ENCODE data around the gene TIMM10B. TPM values are rescaled to one million over a fixed set of nuclear protein-coding genes. Genes with fewer than 3 reads are reported as not detected.

Gene TIMM10B
- total RNA-seq, 4 donors from 2014 or later = 37.3 to 69.0 (median 47.0) TPM

- Histone ChIP-seq H3K27ac (no peak overlapping the region), H3K27me3 (no peaks in the 10 kb centered on the region), H3K4me3 (no peak overlapping the region), H3K4me1 (peaks cover 0 to 21% (median 8%) of the 10 kb centered on the region in 3 donors), H3K9me3 (no peaks in the 10 kb centered on the region), H3K36me3 (peaks cover 0 to 89% of the 10 kb centered on the region in 2 donors)
- 83 to 84% methylated on average over 1 to 3 of the region's 3 CpGs for WGBS, 2 donors (ENCODE audit: low coverage in 1 of 2)
- no peak for ATAC-seq
- TF ChIP-seq CTCF (IDR thresholded peaks at IDR 0.05) (no peak), POLR2A (IDR thresholded peaks at IDR 0.05) (no peak), EP300 (IDR thresholded peaks at IDR 0.05) (no peak), POLR2AphosphoS5 (IDR thresholded peaks at IDR 0.05) (no peak)
These were observed 5.0 kb downstream of the TIMM10B start for GRCh38 chr11:6486256-6486655.

- TF ChIP-seq CTCF (IDR thresholded peaks at IDR 0.05) (no peak), POLR2AphosphoS5 (IDR thresholded peaks at IDR 0.05) (no peak), POLR2A (IDR thresholded peaks at IDR 0.05) (no peak), EP300 (IDR thresholded peaks at IDR 0.05) (no peak)
- no peak for ATAC-seq
- H3K27ac ChIP-seq = no peak overlapping the region
- H3K36me3 ChIP-seq = peaks cover 0 to 92% of the 10 kb centered on the region in 2 donors
- no peaks in the 10 kb centered on the region for H3K27me3 ChIP-seq
- H3K4me3 ChIP-seq = no peak overlapping the region
- WGBS, 2 donors (ENCODE audit: low coverage in 1 of 2) = 80 to 88% methylated on average over 1 of the region's 1 CpG
- peaks cover 0 to 18% (median 8%) of the 10 kb centered on the region in 3 donors for H3K4me1 ChIP-seq
- H3K9me3 ChIP-seq = no peaks in the 10 kb centered on the region
These were observed 5.6 kb downstream of the TIMM10B start for GRCh38 chr11:6486938-6487337.

GRCh38 chr11:6488342-6488741, 7.0 kb downstream of the TIMM10B start:
- peaks cover 0 to 95% of the 10 kb centered on the region in 2 donors for H3K36me3 ChIP-seq
- no peaks in the 10 kb centered on the region for H3K9me3 ChIP-seq
- no peak for ATAC-seq

GRCh38 chr11:6488821-6489220, 7.5 kb downstream of the TIMM10B start:
- no peaks in the 10 kb centered on the region for H3K27me3 ChIP-seq
- ATAC-seq = no peak
- no peak overlapping the region for H3K4me3 ChIP-seq
- TF ChIP-seq POLR2A (IDR thresholded peaks at IDR 0.05) (no peak), CTCF (IDR thresholded peaks at IDR 0.05) (no peak), POLR2AphosphoS5 (IDR thresholded peaks at IDR 0.05) (no peak)
- 91 to 100% methylated on average over 1 to 2 of the region's 3 CpGs for WGBS, 2 donors (ENCODE audit: low coverage in 1 of 2)
- no peaks in the 10 kb centered on the region for H3K4me1 ChIP-seq
- H3K9me3 ChIP-seq = no peaks in the 10 kb centered on the region
- peaks cover 0 to 95% of the 10 kb centered on the region in 2 donors for H3K36me3 ChIP-seq
- no peak overlapping the region for H3K27ac ChIP-seq

More at GRCh38 chr11:6488342-6488741, 7.0 kb downstream of the TIMM10B start:
- 78 to 81% methylated on average over 4 to 6 of the region's 6 CpGs for WGBS, 2 donors (ENCODE audit: low coverage in 1 of 2)
- H3K27me3 ChIP-seq = no peaks in the 10 kb centered on the region
- no peak overlapping the region for H3K27ac ChIP-seq
- no peak overlapping the region for H3K4me3 ChIP-seq
- peaks cover 0 to 4% (median 0%) of the 10 kb centered on the region in 3 donors for H3K4me1 ChIP-seq
- no peak for TF ChIP-seq POLR2AphosphoS5 (IDR thresholded peaks at IDR 0.05)
- no peak for TF ChIP-seq CTCF (IDR thresholded peaks at IDR 0.05)
- TF ChIP-seq EP300 (IDR thresholded peaks at IDR 0.05) = no peak
- no peak for TF ChIP-seq POLR2A (IDR thresholded peaks at IDR 0.05)

GRCh38 chr11:6489306-6489705, 8.0 kb downstream of the TIMM10B start:
- peaks cover 0 to 95% of the 10 kb centered on the region in 2 donors for H3K36me3 ChIP-seq
- ATAC-seq = no peak
- H3K4me1 ChIP-seq = no peaks in the 10 kb centered on the region

More at GRCh38 chr11:6489306-6489705, 8.0 kb downstream of the TIMM10B start:
- no peaks in the 10 kb centered on the region for H3K9me3 ChIP-seq
- H3K4me3 ChIP-seq = no peak overlapping the region
- H3K27ac ChIP-seq = no peak overlapping the region
- TF ChIP-seq CTCF (IDR thresholded peaks at IDR 0.05) (no peak), POLR2A (IDR thresholded peaks at IDR 0.05) (no peak), EP300 (IDR thresholded peaks at IDR 0.05) (no peak)
- WGBS, 2 donors (ENCODE audit: low coverage in 1 of 2) = 84 to 89% methylated on average over 3 to 4 of the region's 4 CpGs
- H3K27me3 ChIP-seq = no peaks in the 10 kb centered on the region

Data from gastroesophageal sphincter (tissue), 4 donors.